CD4-positive, alpha-beta memory T cell (primary cell): ENCODE results near the gene TNFAIP3. TPM values are rescaled to one million over a fixed set of nuclear protein-coding genes. Genes with fewer than 3 reads are reported as not detected.
A peak's percentile ranks its signal among the peaks of the same experiment; 100 is the strongest.

Source experiments
- CTCF ChIA-PET: fragments of 350-600 bp; sonication (Branson Sonifier 250); formaldehyde crosslinking; loops from one replicate; lab custom pipeline; 2021; ENCODE audit warnings: inconsistent platforms; ENCODE audit not compliant: partially characterized antibody; lab: Charles Lee
- POLR2A ChIA-PET: fragments of 350-600 bp; sonication (Branson Sonifier 250); formaldehyde crosslinking; loops from one replicate; lab custom pipeline; 2021; ENCODE audit not compliant: partially characterized antibody; lab: Charles Lee
- DNase-seq, 5 donors: peaks; one replicate each; pipeline versions ENCODE4 v3.0.0 to v3.0.0-alpha.2; 2020 to 2022; ENCODE audit warnings: mixed read lengths in 1 of 5
- H3K27ac ChIP-seq: one replicate; pipeline ENCODE4 v1.7.0; 2013; ENCODE audit warnings: low read depth, low read length
- H3K27me3 ChIP-seq: 2 replicates; pipeline ENCODE4 v1.7.0; 2013; ENCODE audit warnings: mild to moderate bottlenecking, low read length, moderate library complexity; ENCODE audit not compliant: insufficient read depth
- H3K36me3 ChIP-seq: 2 replicates; pipeline ENCODE4 v1.7.0; 2013; ENCODE audit warnings: mild to moderate bottlenecking, low read length, moderate library complexity; ENCODE audit not compliant: insufficient read depth
- H3K4me1 ChIP-seq: 2 replicates; pipeline ENCODE4 v1.7.0; 2013; ENCODE audit warnings: mild to moderate bottlenecking, low read length, moderate library complexity; ENCODE audit not compliant: insufficient read depth
- H3K4me3 ChIP-seq, 2 donors: one replicate each; pipeline ENCODE4 v1.7.0; 2013; ENCODE audit warnings: low read length in 2 of 2, mild to moderate bottlenecking in 1 of 2
- H3K9me3 ChIP-seq, 2 donors: one replicate each; pipeline ENCODE4 v1.7.0; 2013; ENCODE audit warnings: low read length in 2 of 2, control low read depth in 1 of 2; ENCODE audit not compliant: control insufficient read depth in 1 of 2
- H3K27ac Mint-ChIP-seq, 7 donors: one replicate each; pipeline ENCODE4 v1.8.0; 2020 to 2021; ENCODE audit warnings: mixed read lengths in 7 of 7, mild to moderate bottlenecking in 6 of 7, inconsistent platforms in 3 of 7, moderate library complexity in 3 of 7
- H3K27me3 Mint-ChIP-seq, 2 donors: one replicate each; pipeline ENCODE4 v1.8.0; 2020 to 2021; ENCODE audit warnings: mixed read lengths in 2 of 2
- H3K36me3 Mint-ChIP-seq, 2 donors: one replicate each; pipeline ENCODE4 v1.8.0; 2020 to 2021; ENCODE audit warnings: mixed read lengths in 2 of 2, inconsistent platforms in 1 of 2, mild to moderate bottlenecking in 1 of 2
- H3K4me1 Mint-ChIP-seq, 4 donors: one replicate each; pipeline ENCODE4 v1.8.0; 2020 to 2021; ENCODE audit warnings: mixed read lengths in 4 of 4, mild to moderate bottlenecking in 1 of 4
- H3K4me3 Mint-ChIP-seq, 8 donors: one replicate each; pipeline ENCODE4 v1.8.0; 2020 to 2021; ENCODE audit warnings: mixed read lengths in 8 of 8, mild to moderate bottlenecking in 7 of 8, moderate library complexity in 6 of 8, inconsistent platforms in 3 of 8
- H3K9me3 Mint-ChIP-seq, 8 donors: one replicate each; pipeline ENCODE4 v1.8.0; 2020 to 2021; ENCODE audit warnings: mixed read lengths in 8 of 8, mild to moderate bottlenecking in 5 of 8, inconsistent platforms in 3 of 8, moderate library complexity in 1 of 8
- intact Hi-C: fragments of 100-400 bp; cut with micrococcal nuclease; formaldehyde crosslinking; loops from one replicate; pipeline ENCODE4 v1.15.1; 2023
- polyA plus RNA-seq, 2 donors: library from polyadenylated mRNA; unstranded; fragments of 300-500 nt; fragmentation: Illumina TruSeq; gene quantifications; one replicate each; pipeline ENCODE4 v1.2.3, GENCODE V29; 2021
- total RNA-seq, 2 experiments: library from RNA; stranded (reverse); gene quantifications; one replicate each; pipeline ENCODE4 v1.2.3, GENCODE V29; 2021

Gene TNFAIP3
- total RNA-seq (100 to 1,000 TPM; 145 to 165 TPM), polyA plus RNA-seq (100 to 1,000 TPM; 112 to 318 TPM)

GRCh38 chr6:137866914-137867684 lies at the start of gene TNFAIP3:
Gene TNFAIP3, plus strand, starts transcription at chr6:137867259. Its CDS starts 3,969 bp downstream, at chr6:137871228.
- Histone ChIP-seq H3K9me3 (no peaks in the 10 kb centered on the region), H3K27ac (peak within 1 kb of the TSS; percentile 99), H3K36me3 (peaks cover 8% of the 10 kb centered on the region), H3K4me3 (peak within 1 kb of the TSS; percentile 78 to 93), H3K4me1 (peaks cover 32% of the 10 kb centered on the region), H3K27me3 (no peaks in the 10 kb centered on the region)
- POLR2A ChIA-PET, result interaction anchor here (0.5 to 9.3 kb wide), 37 partner anchors 8 to 1075 kb away, joined by 3 to 134 read pairs (median 4); partner anchors contain the start of gene MAP3K5
- peak within 1 kb of the TSS; percentile 96 to 99 (median 99) for H3K27ac Mint-ChIP-seq
- CTCF ChIA-PET, result interaction anchor here (0.5 to 8.1 kb wide), 34 partner anchors 9 to 203 kb away, joined by 3 to 97 read pairs (median 5); no protein-coding TSS in a partner anchor
- H3K4me1 Mint-ChIP-seq, result peaks cover 29 to 68% (median 42%) of the 10 kb centered on the region in 4 donors
- H3K9me3 Mint-ChIP-seq, result peaks cover 0 to 3% (median 0%) of the 10 kb centered on the region in 8 donors
- peaks cover 31 to 56% of the 10 kb centered on the region in 2 donors for H3K36me3 Mint-ChIP-seq
- intact Hi-C loops, result loop anchor here (1.0 kb wide), 7 partner anchors 43 to 159 kb away; no protein-coding TSS in a partner anchor
- peak; percentile 96 to 97 (median 97) for DNase-seq
- peaks cover 0 to 4% of the 10 kb centered on the region in 2 donors for H3K27me3 Mint-ChIP-seq
- peak within 1 kb of the TSS; percentile 89 to 100 (median 96) for H3K4me3 Mint-ChIP-seq

GRCh38 chr6:137818440-137818839 lies 48.6 kb upstream of the TNFAIP3 start:
- H3K4me1 Mint-ChIP-seq, result peaks cover 36 to 67% (median 47%) of the 10 kb centered on the region in 4 donors
- ChIA-PET POLR2A (interaction anchor here (0.7 to 3.2 kb wide), 4 partner anchors 8 to 49 kb away, joined by 3 to 14 read pairs (median 3); partner anchors contain the start of gene TNFAIP3), CTCF (interaction anchor here (3.8 kb wide), 1 partner anchor 19 kb away, joined by 23 read pairs; no protein-coding TSS in a partner anchor)
- H3K36me3 ChIP-seq, result no peaks in the 10 kb centered on the region
- H3K36me3 Mint-ChIP-seq, result no peaks in the 10 kb centered on the region
- H3K27me3 ChIP-seq, result no peaks in the 10 kb centered on the region
- peak overlapping the region; percentile 47 to 97 (median 82) for H3K27ac Mint-ChIP-seq
- H3K27me3 Mint-ChIP-seq, result no peaks in the 10 kb centered on the region
- peak overlapping the region in 2 of 8 donors; percentile 24 to 53 for H3K4me3 Mint-ChIP-seq
- intact Hi-C loops, result no loop called here
- H3K9me3 ChIP-seq, result no peaks in the 10 kb centered on the region
- H3K27ac ChIP-seq, result no peak overlapping the region
- H3K9me3 Mint-ChIP-seq, result no peaks in the 10 kb centered on the region
- H3K4me1 ChIP-seq, result peaks cover 49% of the 10 kb centered on the region
- DNase-seq, result no peak
- no peak overlapping the region for H3K4me3 ChIP-seq

- H3K36me3 Mint-ChIP-seq, result peaks cover 0 to 6% of the 10 kb centered on the region in 2 donors
- peak overlapping the region in 7 of 8 donors; percentile 6 to 74 (median 55) for H3K4me3 Mint-ChIP-seq
- peaks cover 48 to 80% (median 58%) of the 10 kb centered on the region in 4 donors for H3K4me1 Mint-ChIP-seq
- no peaks in the 10 kb centered on the region for H3K9me3 Mint-ChIP-seq
- Histone ChIP-seq H3K27me3 (no peaks in the 10 kb centered on the region), H3K4me1 (peaks cover 59% of the 10 kb centered on the region), H3K27ac (peak overlapping the region; percentile 76), H3K36me3 (no peaks in the 10 kb centered on the region), H3K9me3 (no peaks in the 10 kb centered on the region), H3K4me3 (no peak overlapping the region)
- DNase-seq, result peak; percentile 69 to 83 (median 76)
- CTCF ChIA-PET, result interaction anchor here (3.8 kb wide), 1 partner anchor 20 kb away, joined by 23 read pairs; no protein-coding TSS in a partner anchor
- POLR2A ChIA-PET, result interaction anchor here (1.2 to 3.2 kb wide), 3 partner anchors 8 to 47 kb away, joined by 3 to 14 read pairs (median 5); partner anchors contain the start of gene TNFAIP3
- H3K27ac Mint-ChIP-seq, result peak overlapping the region; percentile 93 to 100 (median 96)
- no peaks in the 10 kb centered on the region for H3K27me3 Mint-ChIP-seq
- intact Hi-C loops, result no loop called here
Observed at GRCh38 chr6:137819740-137820139, 47.3 kb upstream of the TNFAIP3 start.

- no peak overlapping the region for H3K4me3 ChIP-seq
- intact Hi-C loops, result no loop called here
- POLR2A ChIA-PET, result interaction anchor here (1.0 to 3.2 kb wide), 3 partner anchors 9 to 50 kb away, joined by 3 to 14 read pairs (median 5); partner anchors contain the start of gene TNFAIP3
Observed at GRCh38 chr6:137820425-137820824, 46.6 kb upstream of the TNFAIP3 start.

GRCh38 chr6:137820952-137821351 lies 46.1 kb upstream of the TNFAIP3 start:
- Histone ChIP-seq H3K4me1 (peaks cover 65% of the 10 kb centered on the region), H3K9me3 (no peaks in the 10 kb centered on the region), H3K27ac (no peak overlapping the region), H3K36me3 (no peaks in the 10 kb centered on the region), H3K4me3 (no peak overlapping the region), H3K27me3 (no peaks in the 10 kb centered on the region)
- Mint-ChIP-seq H3K4me3 (peak overlapping the region in 1 of 8 donors; percentile 22), H3K9me3 (peaks cover 0 to 2% (median 0%) of the 10 kb centered on the region in 8 donors), H3K36me3 (peaks cover 0 to 6% of the 10 kb centered on the region in 2 donors), H3K4me1 (peaks cover 49 to 83% (median 58%) of the 10 kb centered on the region in 4 donors), H3K27ac (peak overlapping the region; percentile 86 to 100 (median 96)), H3K27me3 (no peaks in the 10 kb centered on the region)
- ChIA-PET POLR2A (interaction anchor here (1.0 to 1.5 kb wide), 2 partner anchors 10 to 49 kb away, joined by 3 to 5 read pairs; no protein-coding TSS in a partner anchor), CTCF (interaction anchor here (1.2 to 3.8 kb wide), 2 partner anchors 21 to 47 kb away, joined by 4 to 23 read pairs; partner anchors contain the start of gene TNFAIP3)
- intact Hi-C loops, result no loop called here
- no peak for DNase-seq

More at GRCh38 chr6:137820425-137820824, 46.6 kb upstream of the TNFAIP3 start:
- peak overlapping the region; percentile 93 to 100 (median 96) for H3K27ac Mint-ChIP-seq
- CTCF ChIA-PET, result interaction anchor here (1.2 to 3.8 kb wide), 2 partner anchors 21 to 47 kb away, joined by 4 to 23 read pairs; partner anchors contain the start of gene TNFAIP3
- peak overlapping the region; percentile 76 for H3K27ac ChIP-seq
- H3K9me3 ChIP-seq, result no peaks in the 10 kb centered on the region
- peaks cover 66% of the 10 kb centered on the region for H3K4me1 ChIP-seq
- peaks cover 52 to 86% (median 61%) of the 10 kb centered on the region in 4 donors for H3K4me1 Mint-ChIP-seq
- H3K27me3 ChIP-seq, result no peaks in the 10 kb centered on the region
- DNase-seq, result no peak
- H3K9me3 Mint-ChIP-seq, result peaks cover 0 to 2% (median 0%) of the 10 kb centered on the region in 8 donors
- no peaks in the 10 kb centered on the region for H3K36me3 ChIP-seq
- peaks cover 0 to 6% of the 10 kb centered on the region in 2 donors for H3K36me3 Mint-ChIP-seq
- no peaks in the 10 kb centered on the region for H3K27me3 Mint-ChIP-seq
- peak overlapping the region in 4 of 8 donors; percentile 21 to 74 (median 57) for H3K4me3 Mint-ChIP-seq

- Histone ChIP-seq H3K27ac (no peak overlapping the region), H3K9me3 (no peaks in the 10 kb centered on the region), H3K36me3 (no peaks in the 10 kb centered on the region), H3K4me3 (no peak overlapping the region), H3K4me1 (peaks cover 60% of the 10 kb centered on the region), H3K27me3 (no peaks in the 10 kb centered on the region)
- Mint-ChIP-seq H3K36me3 (peaks cover 0 to 6% of the 10 kb centered on the region in 2 donors), H3K4me1 (peaks cover 45 to 78% (median 53%) of the 10 kb centered on the region in 4 donors), H3K27me3 (no peaks in the 10 kb centered on the region), H3K9me3 (peaks cover 0 to 2% (median 0%) of the 10 kb centered on the region in 8 donors), H3K4me3 (peak overlapping the region in 1 of 8 donors; percentile 22), H3K27ac (peak overlapping the region; percentile 86 to 100 (median 96))
- ChIA-PET CTCF (no interaction called here), POLR2A (no interaction called here)
- intact Hi-C loops, result no loop called here
- no peak for DNase-seq
Observed at GRCh38 chr6:137821491-137821890, 45.6 kb upstream of the TNFAIP3 start.
